CD4-positive, alpha-beta T cell treated with Interleukin-4 for 4 hours (primary cell): ENCODE measurements around the gene PARD3B.

Source experiments
- DNase-seq: peaks from one replicate; pipeline ENCODE4 v3.0.0-alpha.2; 2020

PARD3B gene

GRCh38 chr2:205590759-205591158 lies 1045.5 kb downstream of the PARD3B start:
- no peak for DNase-seq

- DNase-seq = no peak
Measured at GRCh38 chr2:205593891-205594290, 1048.6 kb downstream of the PARD3B start.

GRCh38 chr2:205596581-205596980 lies 1051.3 kb downstream of the PARD3B start:
- DNase-seq = no peak

- no peak for DNase-seq
Measured at GRCh38 chr2:205605638-205606304, 1060.5 kb downstream of the PARD3B start.

GRCh38 chr2:205607146-205607545 lies 1061.9 kb downstream of the PARD3B start:
- DNase-seq = no peak

GRCh38 chr2:205609113-205609512 lies 1063.8 kb downstream of the PARD3B start:
- DNase-seq = no peak

- no peak for DNase-seq
Measured at GRCh38 chr2:205610437-205610836, 1065.2 kb downstream of the PARD3B start.

- DNase-seq = no peak
Measured at GRCh38 chr2:205612636-205613035, 1067.4 kb downstream of the PARD3B start.

GRCh38 chr2:205613970-205614559 lies 1068.8 kb downstream of the PARD3B start:
- DNase-seq = no peak

- DNase-seq = no peak
Measured at GRCh38 chr2:205614965-205615364, 1069.7 kb downstream of the PARD3B start.

- no peak for DNase-seq
Measured at GRCh38 chr2:205617905-205618304, 1072.6 kb downstream of the PARD3B start.

GRCh38 chr2:205619600-205619999 lies 1074.3 kb downstream of the PARD3B start:
- DNase-seq = no peak

- no peak for DNase-seq
Measured at GRCh38 chr2:205627085-205627484, 1081.8 kb downstream of the PARD3B start.

- DNase-seq = no peak
Measured at GRCh38 chr2:205628422-205628821, 1083.1 kb downstream of the PARD3B start.

GRCh38 chr2:205629091-205629776 lies 1084.0 kb downstream of the PARD3B start:
- no peak for DNase-seq

GRCh38 chr2:205633994-205634393 lies 1088.7 kb downstream of the PARD3B start:
- DNase-seq = no peak

GRCh38 chr2:205636549-205637319 lies 1091.5 kb downstream of the PARD3B start:
- DNase-seq = no peak

- DNase-seq = no peak
Measured at GRCh38 chr2:205637320-205637602, 1092.0 kb downstream of the PARD3B start.

- DNase-seq = no peak
Measured at GRCh38 chr2:205637779-205638503, 1092.7 kb downstream of the PARD3B start.

- no peak for DNase-seq
Measured at GRCh38 chr2:205640716-205641115, 1095.4 kb downstream of the PARD3B start.

- no peak for DNase-seq
Measured at GRCh38 chr2:205642599-205643356, 1097.5 kb downstream of the PARD3B start.

- DNase-seq = no peak
Measured at GRCh38 chr2:205643391-205643885, 1098.2 kb downstream of the PARD3B start.
